GM19395 (cell line): ENCODE results near the gene INSR.
"Not testable (repeated sequence)": the region's sequence is repeated elsewhere in the genome, so short reads cannot be mapped to it uniquely, and the experiment has no call there.

Experiments
- ATAC-seq: cut with Tn5 transposase; IDR thresholded peaks from one replicate; pipeline ENCODE4 v1.9.1; 2021; ENCODE audit warnings: mild to moderate bottlenecking, moderate library complexity; ENCODE audit not compliant: unreplicated experiment

The INSR gene

GRCh38 chr19:7224995-7225394 is 69.2 kb downstream of the INSR start:
- ATAC-seq, result no peak

- no peak for ATAC-seq
These were observed 70.0 kb downstream of the INSR start for GRCh38 chr19:7224209-7224686.

GRCh38 chr19:7223429-7223828 is 70.8 kb downstream of the INSR start:
- no peak for ATAC-seq

GRCh38 chr19:7219056-7219455 is 75.2 kb downstream of the INSR start:
- no peak for ATAC-seq

GRCh38 chr19:7217861-7218260 is 76.4 kb downstream of the INSR start:
- ATAC-seq, result no peak

GRCh38 chr19:7216373-7216902 is 77.8 kb downstream of the INSR start:
- ATAC-seq, result no peak

GRCh38 chr19:7215176-7215575 is 79.0 kb downstream of the INSR start:
- ATAC-seq, result no peak

GRCh38 chr19:7214324-7215089 is 79.7 kb downstream of the INSR start:
- no peak for ATAC-seq

- no peak for ATAC-seq
These were observed 80.4 kb downstream of the INSR start for GRCh38 chr19:7213628-7214323.

GRCh38 chr19:7211191-7211951 is 82.8 kb downstream of the INSR start:
- ATAC-seq, result no peak

GRCh38 chr19:7210359-7210758 is 83.9 kb downstream of the INSR start:
- ATAC-seq, result no peak

GRCh38 chr19:7209597-7210325 is 84.5 kb downstream of the INSR start:
- ATAC-seq, result not testable (repeated sequence)

- not testable (repeated sequence) for ATAC-seq
These were observed 85.2 kb downstream of the INSR start for GRCh38 chr19:7209036-7209435.

GRCh38 chr19:7203332-7203731 is 90.9 kb downstream of the INSR start:
- no peak for ATAC-seq

- no peak for ATAC-seq
These were observed 91.3 kb downstream of the INSR start for GRCh38 chr19:7202888-7203287.

GRCh38 chr19:7200736-7201135 is 93.5 kb downstream of the INSR start:
- no peak for ATAC-seq

- no peak for ATAC-seq
These were observed 94.3 kb downstream of the INSR start for GRCh38 chr19:7199613-7200533.

- peak; percentile 65 for ATAC-seq
These were observed 96.2 kb downstream of the INSR start for GRCh38 chr19:7197760-7198696.
